NCI-H146 treated with DMSO at 0.1 percent for 48 hours (cell line): ENCODE data around the gene RNF144B.
"Not testable (repeated sequence)": the region's sequence is repeated elsewhere in the genome, so short reads cannot be mapped to it uniquely, and the experiment has no call there.

Source experiments
- DNase-seq: peaks from one replicate; lab custom pipeline; 2025; ENCODE audit not compliant: unreplicated experiment; lab: John Stamatoyannopoulos, UW

The RNF144B gene

GRCh38 chr6:18371010-18371409 lies 16.1 kb upstream of the RNF144B start:
- no peak for DNase-seq

GRCh38 chr6:18371656-18372055 lies 15.5 kb upstream of the RNF144B start:
- DNase-seq, result no peak

GRCh38 chr6:18380158-18380836 lies 6.9 kb upstream of the RNF144B start:
- DNase-seq, result no peak

GRCh38 chr6:18380851-18381250 lies 6.3 kb upstream of the RNF144B start:
- no peak for DNase-seq

GRCh38 chr6:18383441-18383840 lies 3.7 kb upstream of the RNF144B start:
- DNase-seq, result no peak

- no peak for DNase-seq
These were observed 2.5 kb upstream of the RNF144B start for GRCh38 chr6:18384621-18385020.

- DNase-seq, result no peak
These were observed 713 bp upstream of the RNF144B start for GRCh38 chr6:18386298-18386976.

- DNase-seq, result no peak
These were observed 1.1 kb downstream of the RNF144B start for GRCh38 chr6:18388271-18388670.

GRCh38 chr6:18388942-18389341 lies 1.8 kb downstream of the RNF144B start:
- DNase-seq, result no peak

GRCh38 chr6:18389479-18389878 lies 2.3 kb downstream of the RNF144B start:
- no peak for DNase-seq

- DNase-seq, result no peak
These were observed 3.3 kb downstream of the RNF144B start for GRCh38 chr6:18390476-18390875.

- DNase-seq, result no peak
These were observed 3.9 kb downstream of the RNF144B start for GRCh38 chr6:18391023-18391422.

GRCh38 chr6:18392346-18392877 lies 5.3 kb downstream of the RNF144B start:
- no peak for DNase-seq

GRCh38 chr6:18393698-18394097 lies 6.5 kb downstream of the RNF144B start:
- no peak for DNase-seq

- DNase-seq, result no peak
These were observed 8.2 kb downstream of the RNF144B start for GRCh38 chr6:18395177-18395855.

GRCh38 chr6:18395856-18396197 lies 8.7 kb downstream of the RNF144B start:
- no peak for DNase-seq

- no peak for DNase-seq
These were observed 10.6 kb downstream of the RNF144B start for GRCh38 chr6:18397701-18398100.

- not testable (repeated sequence) for DNase-seq
These were observed 11.1 kb downstream of the RNF144B start for GRCh38 chr6:18398225-18398624.

GRCh38 chr6:18400831-18401446 lies 13.8 kb downstream of the RNF144B start:
- DNase-seq, result no peak

GRCh38 chr6:18404965-18405364 lies 17.8 kb downstream of the RNF144B start:
- not testable (repeated sequence) for DNase-seq

GRCh38 chr6:18405477-18406293 lies 18.5 kb downstream of the RNF144B start:
- no peak for DNase-seq
